GM21390 (cell line): ENCODE results near the gene TRIM9.

Source experiments
- ATAC-seq: cut with Tn5 transposase; IDR thresholded peaks from one replicate; pipeline ENCODE4 v1.9.1; 2021; ENCODE audit not compliant: unreplicated experiment

Gene TRIM9

DNA sequence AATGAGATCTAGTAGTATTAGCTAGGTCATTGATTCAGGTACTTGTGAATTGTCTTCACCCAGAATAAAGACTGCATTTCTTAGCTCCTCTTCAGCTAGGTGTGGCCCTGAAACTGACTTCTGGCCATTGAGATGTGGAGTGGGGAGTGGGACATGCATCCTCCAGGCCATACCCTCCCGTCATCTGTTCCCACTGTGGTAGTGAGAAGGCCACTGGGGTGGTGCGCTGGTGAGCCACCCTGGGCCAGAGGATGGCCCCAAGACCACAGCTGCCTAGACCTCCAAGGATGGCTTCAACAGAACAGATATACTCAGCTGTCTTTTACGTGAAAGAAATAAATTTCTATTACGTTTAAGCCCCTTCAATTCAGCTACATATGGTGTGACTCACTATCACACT is 36.5 kb downstream of the TRIM9 start:
- ATAC-seq = no peak

DNA sequence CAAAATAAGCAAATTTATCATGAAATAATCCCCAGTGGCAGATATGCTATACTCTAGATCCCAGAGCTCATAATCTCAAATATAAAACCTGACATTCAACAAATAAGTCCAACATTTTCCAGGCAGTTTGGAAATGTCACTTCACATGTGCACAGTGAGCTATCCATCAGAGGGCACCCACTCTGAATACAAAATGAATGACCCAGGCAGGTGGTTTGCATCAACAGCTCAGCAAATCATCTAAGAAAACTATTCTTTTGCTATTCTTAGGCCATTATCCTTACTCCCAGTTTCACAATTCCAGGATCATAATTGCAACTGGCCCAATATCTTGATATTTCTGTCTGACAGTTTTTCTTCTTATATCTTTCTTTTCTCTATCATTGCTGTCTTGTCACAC is 38.5 kb downstream of the TRIM9 start:
- ATAC-seq = no peak

GRCh38 chr14:51053157-51053556 is 41.7 kb downstream of the TRIM9 start:
- no peak for ATAC-seq

GRCh38 chr14:51044961-51045360 is 49.9 kb downstream of the TRIM9 start:
- ATAC-seq = no peak

DNA sequence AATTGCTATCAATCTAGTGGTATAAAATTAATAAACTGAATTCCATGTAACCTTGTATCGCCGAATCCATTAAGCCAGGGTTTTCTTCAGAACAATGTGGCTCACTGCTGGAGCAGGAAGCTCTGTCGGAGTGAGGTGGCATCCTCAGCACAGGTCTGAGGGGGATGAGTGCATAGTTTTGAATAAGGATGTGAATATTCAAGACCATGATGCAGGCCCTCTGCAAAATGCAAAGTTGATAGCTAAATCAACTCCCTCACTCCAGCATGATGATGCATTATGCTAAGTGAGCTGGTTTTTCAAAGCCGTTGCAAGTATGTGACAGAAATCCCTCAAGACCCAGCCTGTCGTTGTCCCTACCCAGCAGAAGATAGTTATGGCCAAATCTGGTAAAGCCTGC is 53.0 kb downstream of the TRIM9 start:
- ATAC-seq = no peak

- ATAC-seq = no peak
Measured at GRCh38 chr14:51041108-51041531, 53.8 kb downstream of the TRIM9 start.

GRCh38 chr14:51039252-51039651 is 55.7 kb downstream of the TRIM9 start:
- ATAC-seq = no peak

DNA sequence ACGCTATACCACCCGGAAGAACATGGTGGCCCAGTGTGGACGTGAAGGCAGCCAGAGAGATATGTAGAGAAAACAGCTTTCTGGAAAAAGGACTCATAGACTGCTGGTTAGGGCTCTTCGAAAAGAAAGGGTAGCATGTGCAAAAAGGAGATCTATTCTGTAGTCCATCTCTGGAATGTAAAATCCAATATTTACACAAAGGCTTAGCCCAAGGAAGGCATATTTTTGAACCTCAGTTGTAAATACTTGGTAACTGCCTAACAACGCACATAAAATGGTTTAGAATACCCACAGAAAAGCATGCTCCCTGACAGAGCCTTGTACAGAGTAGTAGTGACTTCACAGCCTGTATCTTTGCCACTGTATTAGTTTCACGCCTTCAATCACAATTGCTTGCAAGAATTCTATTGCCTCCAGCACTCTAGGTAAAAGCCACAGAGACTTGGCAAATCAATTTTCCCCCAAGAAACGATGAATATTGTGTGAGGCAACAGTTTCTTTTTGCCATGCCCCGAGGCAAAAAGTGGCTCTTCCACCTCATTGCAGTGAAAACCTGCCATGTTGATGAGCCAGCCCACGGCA is 59.2 kb downstream of the TRIM9 start:
- no peak for ATAC-seq

- ATAC-seq = no peak
Measured at GRCh38 chr14:51028851-51029754, 65.8 kb downstream of the TRIM9 start.

- no peak for ATAC-seq
Measured at GRCh38 chr14:51028361-51028760, 66.5 kb downstream of the TRIM9 start.

- no peak for ATAC-seq
Measured at GRCh38 chr14:51024377-51024776, 70.5 kb downstream of the TRIM9 start.

DNA sequence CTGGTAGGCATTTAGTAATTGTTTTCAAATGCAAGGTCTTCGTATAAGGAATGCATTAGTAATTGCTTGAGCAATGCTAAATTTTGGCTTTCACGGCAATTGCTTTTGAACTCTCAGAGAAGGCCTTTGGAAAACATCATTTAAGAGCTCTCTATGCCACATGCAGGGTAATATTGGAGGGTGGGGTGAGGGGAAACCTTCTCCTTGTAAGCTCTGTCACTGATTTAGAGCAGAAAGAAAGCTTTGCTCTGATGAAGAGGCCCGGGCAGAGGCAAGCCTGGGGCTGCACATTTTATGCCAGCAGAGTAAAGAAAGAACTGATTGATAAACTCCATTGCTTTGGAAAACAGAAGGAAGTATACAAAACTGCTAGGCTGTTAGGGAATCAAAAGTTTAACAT is 70.9 kb downstream of the TRIM9 start:
- ATAC-seq = no peak

DNA sequence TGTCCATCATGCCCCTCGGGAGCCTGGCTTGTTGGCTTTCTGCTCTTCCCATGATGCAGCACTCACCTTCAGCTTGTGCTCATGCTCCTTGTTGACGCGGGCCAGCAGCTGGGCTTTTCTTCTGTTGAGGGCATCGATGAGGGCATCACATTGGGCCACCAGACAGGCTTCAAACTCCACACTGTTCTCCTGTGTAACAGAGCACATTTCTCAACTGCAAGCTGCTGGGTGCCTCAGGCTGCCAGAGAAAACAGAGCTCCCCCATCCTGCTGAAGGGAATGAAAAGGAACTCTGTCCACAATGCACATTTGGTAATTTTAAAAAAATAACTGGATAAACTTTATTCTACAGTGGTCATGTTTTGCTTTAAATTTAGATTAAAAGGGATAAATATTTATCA is 72.1 kb downstream of the TRIM9 start:
- ATAC-seq = no peak

DNA sequence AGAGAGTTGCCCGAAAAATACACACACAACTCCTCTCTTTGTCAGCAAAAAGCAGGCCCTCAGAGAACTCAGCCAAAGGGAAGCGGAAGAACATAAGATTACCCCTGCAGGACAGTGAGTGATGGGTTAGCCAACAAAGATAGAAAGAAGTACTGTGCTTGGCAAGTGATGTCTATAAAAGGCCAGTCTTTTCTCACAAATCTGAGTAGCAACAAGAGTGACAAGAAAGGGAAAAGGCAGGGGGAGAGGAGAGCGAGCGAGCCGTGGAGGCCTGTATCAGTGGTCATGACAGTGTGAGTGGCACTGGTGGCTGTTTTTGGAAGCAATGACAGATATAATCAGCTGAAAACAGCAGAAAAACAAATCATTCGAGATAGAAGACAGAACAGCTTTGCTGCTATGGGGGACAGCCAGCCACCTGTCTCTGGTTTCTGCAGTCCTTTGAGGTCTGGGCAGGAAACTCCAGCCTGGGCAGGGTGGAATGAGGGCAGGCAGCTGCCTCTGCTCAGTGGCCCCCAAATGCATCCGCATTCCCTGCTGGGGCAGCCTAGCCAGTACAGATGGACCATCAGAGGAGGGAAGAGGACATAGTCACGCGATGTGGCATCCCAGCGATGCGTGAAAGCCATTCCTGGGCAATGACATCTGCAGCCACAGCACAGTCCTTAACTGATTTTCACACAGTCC is 74.7 kb downstream of the TRIM9 start:
- no peak for ATAC-seq

- no peak for ATAC-seq
Measured at GRCh38 chr14:51019089-51019488, 75.8 kb downstream of the TRIM9 start.

GRCh38 chr14:51018521-51018920 is 76.4 kb downstream of the TRIM9 start:
- no peak for ATAC-seq

DNA sequence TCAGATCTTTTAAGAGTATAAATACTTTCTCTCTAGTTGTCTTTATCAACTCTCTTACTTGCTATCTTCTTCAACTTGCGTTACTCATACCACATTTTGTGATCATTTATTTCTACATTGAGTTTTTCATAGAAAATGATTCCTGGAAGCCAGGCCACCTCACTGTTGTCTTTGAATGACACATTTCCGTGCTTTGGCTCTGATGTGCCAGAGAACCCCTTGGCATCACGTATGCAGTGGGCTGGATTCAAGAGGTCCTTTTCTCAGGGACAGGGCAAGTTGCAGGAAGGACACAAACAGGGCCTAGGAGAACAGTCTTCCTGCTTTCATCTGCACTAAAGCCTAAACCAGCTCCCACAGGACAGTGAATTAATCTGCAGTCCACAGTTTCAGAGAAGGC is 80.3 kb downstream of the TRIM9 start:
- no peak for ATAC-seq

DNA sequence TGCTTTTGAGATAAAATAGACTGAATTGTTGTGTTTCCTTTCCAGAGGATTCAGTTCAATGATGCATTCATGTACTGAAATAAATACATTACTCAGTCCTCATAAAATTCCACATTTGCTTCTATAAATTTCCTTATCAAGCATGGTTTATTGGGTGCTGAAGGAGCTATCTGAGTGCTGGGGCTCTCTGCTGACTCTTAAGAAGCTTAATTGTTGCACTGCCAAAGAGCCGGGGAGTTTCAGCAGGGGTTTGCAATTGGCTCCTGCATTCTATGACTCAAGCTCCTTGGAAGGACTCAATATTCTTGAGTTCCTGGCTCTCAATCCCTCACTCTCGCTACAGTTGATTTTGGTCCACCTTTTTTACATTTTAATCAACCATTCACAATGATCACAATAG is 80.8 kb downstream of the TRIM9 start:
- ATAC-seq = no peak

- ATAC-seq = no peak
Measured at GRCh38 chr14:51012055-51012454, 82.8 kb downstream of the TRIM9 start.

GRCh38 chr14:51008446-51008845 is 86.5 kb downstream of the TRIM9 start:
- ATAC-seq = no peak

- no peak for ATAC-seq
Measured at GRCh38 chr14:51006781-51007211, 88.1 kb downstream of the TRIM9 start.

DNA sequence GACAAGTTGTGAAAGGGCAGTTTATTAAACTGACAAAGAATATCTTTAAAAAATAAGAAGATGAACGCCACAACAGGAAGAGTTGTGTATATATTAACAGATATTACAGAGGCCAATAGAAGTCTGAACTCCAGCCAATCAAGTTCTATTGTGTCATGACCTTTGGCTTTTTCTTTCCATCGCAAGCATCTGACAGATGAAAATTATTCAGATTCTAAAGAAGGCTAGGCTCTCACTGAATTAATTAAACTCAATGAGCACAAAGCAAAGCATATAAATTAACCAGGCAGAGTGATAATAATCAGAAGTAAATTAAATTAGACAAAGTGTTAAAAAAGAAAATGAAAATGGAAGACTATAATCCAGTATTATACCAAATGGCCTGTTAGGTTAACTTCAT is 88.6 kb downstream of the TRIM9 start:
- no peak for ATAC-seq
